Fibroblast of the aortic adventitia (primary cell): Measurements from ENCODE around the gene CYFIP1. TPM values are rescaled to one million over a fixed set of nuclear protein-coding genes. Genes with fewer than 3 reads are reported as not detected.

ENCODE experiments used
- DNase-seq: peaks from one replicate; pipeline ENCODE4 v3.0.0-alpha.2; 2010; ENCODE audit warnings: low read depth
- H3K4me3 ChIP-seq: 2 replicates; pipeline ENCODE4 v1.5.1; 2011; ENCODE audit warnings: low read depth, mild to moderate bottlenecking, control low read depth, low read length, moderate library complexity
- total RNA-seq: library from RNA; depleted of rRNA; stranded (reverse); fragments of >200 nt; gene quantifications from 2 replicates; pipeline ENCODE4 v1.2.3, GENCODE V29; 2012; ENCODE audit warnings: low replicate concordance
- TF ChIP-seq, protein P1 (sequence below): IDR thresholded peaks from 2 replicates; pipeline ENCODE4 v1.5.1; 2011; ENCODE audit warnings: mild to moderate bottlenecking, low read length, control low read depth, inconsistent platforms; ENCODE audit not compliant: insufficient read depth

The CYFIP1 gene
- total RNA-seq, 1 donor: 95.8 TPM

DNA sequence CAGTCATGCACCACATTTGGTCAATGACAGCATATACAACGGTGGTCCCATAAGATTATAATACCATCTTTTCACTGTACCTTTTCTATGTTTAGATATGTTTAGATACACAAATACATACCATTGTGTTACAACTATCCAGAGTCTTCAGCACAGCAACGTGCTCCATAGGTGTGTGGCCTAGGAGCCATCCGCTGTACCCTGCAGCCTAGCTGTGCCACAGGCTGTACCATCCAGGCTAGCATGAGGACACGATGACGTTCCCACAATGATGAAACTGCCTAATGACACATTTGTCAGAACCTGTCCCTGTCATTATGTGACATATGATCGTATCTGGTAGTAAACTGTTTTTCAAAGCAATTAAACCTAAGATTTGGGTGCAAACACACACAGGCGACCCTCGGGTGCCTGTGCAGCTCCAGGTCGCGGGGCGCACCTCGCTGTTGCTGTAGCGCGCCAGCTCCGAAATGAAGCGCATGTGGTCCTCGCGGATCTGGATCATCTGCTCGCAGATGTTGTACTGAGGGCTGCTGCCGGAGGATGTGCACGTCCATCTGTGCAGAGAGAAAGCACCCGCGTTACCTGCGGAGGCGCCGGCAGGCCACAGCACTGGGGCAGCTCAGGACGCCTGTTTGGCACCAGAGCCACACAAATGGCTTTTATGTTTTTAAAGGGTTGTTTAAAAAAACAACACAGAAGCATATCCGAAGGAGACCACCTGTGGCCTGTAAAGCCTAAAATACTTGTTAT, 48.2 kb downstream of the CYFIP1 start:
- DNase-seq: no peak
- H3K4me3 ChIP-seq: no peak overlapping the region
- TF ChIP-seq, protein P1, sequence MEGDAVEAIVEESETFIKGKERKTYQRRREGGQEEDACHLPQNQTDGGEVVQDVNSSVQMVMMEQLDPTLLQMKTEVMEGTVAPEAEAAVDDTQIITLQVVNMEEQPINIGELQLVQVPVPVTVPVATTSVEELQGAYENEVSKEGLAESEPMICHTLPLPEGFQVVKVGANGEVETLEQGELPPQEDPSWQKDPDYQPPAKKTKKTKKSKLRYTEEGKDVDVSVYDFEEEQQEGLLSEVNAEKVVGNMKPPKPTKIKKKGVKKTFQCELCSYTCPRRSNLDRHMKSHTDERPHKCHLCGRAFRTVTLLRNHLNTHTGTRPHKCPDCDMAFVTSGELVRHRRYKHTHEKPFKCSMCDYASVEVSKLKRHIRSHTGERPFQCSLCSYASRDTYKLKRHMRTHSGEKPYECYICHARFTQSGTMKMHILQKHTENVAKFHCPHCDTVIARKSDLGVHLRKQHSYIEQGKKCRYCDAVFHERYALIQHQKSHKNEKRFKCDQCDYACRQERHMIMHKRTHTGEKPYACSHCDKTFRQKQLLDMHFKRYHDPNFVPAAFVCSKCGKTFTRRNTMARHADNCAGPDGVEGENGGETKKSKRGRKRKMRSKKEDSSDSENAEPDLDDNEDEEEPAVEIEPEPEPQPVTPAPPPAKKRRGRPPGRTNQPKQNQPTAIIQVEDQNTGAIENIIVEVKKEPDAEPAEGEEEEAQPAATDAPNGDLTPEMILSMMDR: no peak

DNA sequence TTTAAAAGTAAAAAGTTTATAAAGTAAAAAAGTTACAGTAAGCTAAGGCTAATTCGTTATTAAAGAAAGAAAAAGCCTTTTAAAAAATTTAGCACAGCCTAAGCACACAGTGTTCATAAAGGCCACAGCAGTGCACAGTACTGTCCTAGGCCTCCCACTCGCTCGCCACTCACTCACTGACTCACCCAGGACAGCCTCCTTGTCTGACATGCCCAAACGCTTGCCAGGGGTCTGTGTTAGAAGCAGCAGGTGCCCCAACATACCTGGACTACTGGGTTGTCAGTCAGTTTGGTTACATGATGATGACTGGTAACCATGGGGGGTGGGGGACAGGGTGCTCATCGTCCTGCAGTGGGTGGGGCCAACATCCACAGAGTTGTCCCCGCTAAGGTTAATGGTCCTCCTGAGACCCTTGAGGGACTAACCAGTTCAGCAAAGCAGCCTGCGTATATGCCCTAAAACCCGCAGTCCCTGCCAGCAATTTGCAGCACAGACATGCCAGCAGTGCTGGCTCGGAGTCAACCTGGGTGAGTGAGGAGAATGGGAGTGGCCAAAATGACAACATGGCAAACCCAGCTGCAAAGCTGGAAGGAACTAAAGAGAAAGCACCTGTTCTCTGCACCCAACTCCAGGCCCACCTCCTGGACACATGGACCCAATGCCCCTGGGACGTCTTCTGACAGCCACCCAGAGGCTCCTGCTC, 49.2 kb downstream of the CYFIP1 start:
- H3K4me3 ChIP-seq: no peak overlapping the region
- TF ChIP-seq, protein P1: no peak
- DNase-seq: no peak

DNA sequence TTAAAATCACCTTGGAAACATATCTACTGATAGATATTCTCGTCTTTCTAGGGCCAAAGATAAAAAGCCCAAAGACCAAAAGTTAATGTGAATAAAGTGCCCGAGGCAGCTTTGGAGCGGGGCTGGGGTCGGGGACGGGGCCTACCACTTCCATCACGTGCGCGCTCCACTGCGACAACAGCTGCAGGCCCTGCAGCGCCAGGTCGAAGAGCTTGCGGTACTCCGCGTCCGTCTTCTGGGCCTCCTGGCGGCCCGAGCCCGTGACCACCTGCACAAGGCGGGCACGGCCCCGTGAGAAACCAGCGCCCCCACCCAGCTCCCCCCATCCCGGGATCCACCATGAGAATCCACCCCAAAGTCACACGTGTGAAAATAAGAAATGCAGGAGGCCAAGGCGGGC, 52.4 kb downstream of the CYFIP1 start:
- H3K4me3 ChIP-seq: no peak overlapping the region
- DNase-seq: no peak
- TF ChIP-seq, protein P1: no peak

DNA sequence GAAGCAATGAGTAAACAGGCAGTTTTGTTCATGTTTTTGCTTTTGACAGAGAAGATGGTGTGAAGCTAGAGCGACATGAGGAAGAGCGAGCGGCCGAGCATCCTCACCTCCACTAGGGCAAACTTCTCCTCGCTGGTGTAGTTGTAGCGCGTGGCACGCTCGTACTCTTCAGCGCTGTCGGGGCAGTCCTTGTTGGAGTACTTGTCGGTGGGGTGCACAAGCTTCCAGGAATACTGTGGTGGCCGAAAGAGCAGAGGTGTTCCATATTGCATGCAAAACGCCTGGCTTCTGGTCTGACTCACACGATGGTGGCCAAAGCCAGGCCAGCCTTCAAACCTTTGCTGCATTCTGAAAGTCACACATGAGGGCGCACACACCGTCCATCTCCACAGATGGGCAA, 54.3 kb downstream of the CYFIP1 start:
- TF ChIP-seq, protein P1: no peak
- DNase-seq: no peak
- no peak overlapping the region for H3K4me3 ChIP-seq

DNA sequence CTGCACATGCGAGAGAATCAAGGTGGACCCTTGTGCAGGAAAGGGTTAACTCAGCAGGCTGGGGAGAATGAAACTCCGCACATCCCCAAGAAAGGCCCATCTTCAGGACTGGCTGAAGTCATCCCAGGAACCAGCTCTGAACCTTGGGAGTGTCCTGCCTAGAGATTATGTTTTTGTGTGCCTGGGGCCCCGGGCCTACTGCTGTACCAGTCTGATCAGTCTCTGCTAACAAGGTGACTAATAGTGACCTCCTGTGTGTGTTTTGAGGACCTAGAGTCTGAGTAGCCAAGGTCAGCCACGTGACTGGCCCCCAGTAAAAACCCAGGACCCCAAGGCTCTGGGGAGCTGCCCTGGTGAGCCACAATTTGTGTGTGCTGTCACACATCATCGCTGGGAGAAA, 58.2 kb downstream of the CYFIP1 start:
- no peak overlapping the region for H3K4me3 ChIP-seq
- no peak for DNase-seq
- TF ChIP-seq, protein P1: no peak

DNA sequence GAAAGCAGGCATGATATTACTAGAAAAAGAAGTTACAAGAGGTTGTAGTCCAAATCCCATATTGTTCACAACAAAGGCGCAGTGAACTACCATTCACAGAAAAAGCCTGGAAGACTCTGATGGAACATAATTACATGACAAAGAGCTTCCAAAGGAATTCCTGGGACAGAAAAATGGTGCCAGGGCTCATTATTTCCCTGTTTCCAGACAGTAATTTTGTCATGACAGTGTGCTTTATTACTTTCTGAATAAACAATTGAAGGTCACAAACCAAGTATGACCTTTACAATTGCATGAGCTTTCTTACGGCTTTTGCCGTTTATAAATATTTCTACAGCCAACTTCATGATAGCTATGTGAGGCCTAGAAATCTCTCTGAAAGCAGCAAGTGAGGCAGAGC, 61.0 kb downstream of the CYFIP1 start:
- no peak overlapping the region for H3K4me3 ChIP-seq
- TF ChIP-seq, protein P1: no peak
- no peak for DNase-seq
